GM18858 (cell line): ENCODE results near the gene TRIM69.
A peak's percentile ranks its signal among the peaks of the same experiment; 100 is the strongest.
"Not testable (repeated sequence)": the region's sequence is repeated elsewhere in the genome, so short reads cannot be mapped to it uniquely, and the experiment has no call there.

Experiments used
- ATAC-seq: cut with Tn5 transposase; IDR thresholded peaks from one replicate; pipeline ENCODE4 v1.9.1; 2021; ENCODE audit not compliant: unreplicated experiment

The TRIM69 gene

DNA sequence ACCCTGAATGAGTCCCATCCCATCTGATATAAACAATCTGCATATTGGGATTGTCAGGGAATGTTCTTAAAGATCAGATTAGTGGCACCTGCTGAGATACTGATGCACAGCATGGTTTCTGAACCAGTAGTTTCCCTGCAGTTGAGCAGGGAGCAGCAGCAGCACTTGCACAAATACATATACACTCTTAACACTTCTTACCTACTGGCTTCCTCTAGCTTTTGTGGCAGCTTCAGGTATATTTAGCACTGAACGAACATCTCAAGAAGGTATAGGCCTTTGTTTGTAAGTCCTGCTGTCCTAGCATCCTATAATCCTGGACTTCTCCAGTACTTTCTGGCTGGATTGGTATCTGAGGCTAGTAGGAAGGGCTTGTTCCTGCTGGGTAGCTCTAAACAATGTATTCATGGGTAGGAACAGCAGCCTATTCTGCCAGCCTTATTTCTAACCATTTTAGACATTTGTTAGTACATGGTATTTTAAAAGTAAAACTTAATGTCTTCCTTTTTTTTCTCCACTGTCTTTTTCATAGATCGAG is 20.5 kb upstream of the TRIM69 start:
- ATAC-seq: no peak

DNA sequence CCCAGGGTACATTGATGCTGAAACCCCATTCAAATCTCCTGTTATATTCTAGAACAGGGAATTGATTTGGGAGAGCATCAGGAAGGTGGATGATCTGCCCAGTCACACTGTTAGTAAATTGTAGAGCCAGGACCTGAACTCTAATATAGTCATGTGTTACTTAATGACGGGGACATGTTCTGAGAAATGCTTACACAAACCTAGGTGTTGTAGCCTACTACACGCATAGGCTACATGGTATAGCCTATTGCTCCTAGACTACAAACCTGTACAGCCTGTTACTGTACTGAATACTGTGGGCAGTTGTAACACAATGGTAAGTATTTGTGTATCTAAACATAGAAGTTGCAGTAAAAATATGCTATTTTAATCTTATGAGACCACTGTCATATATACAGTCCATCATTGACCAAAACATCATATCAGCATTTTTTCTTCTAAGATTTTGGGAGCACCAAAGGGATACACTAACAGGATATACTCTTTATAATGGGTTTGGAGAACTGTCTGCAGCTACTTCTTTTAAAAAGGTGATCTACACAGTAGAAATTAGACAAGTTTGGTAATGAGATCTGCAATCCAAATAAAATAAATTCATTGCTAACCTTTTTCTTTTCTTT is 19.2 kb upstream of the TRIM69 start:
- ATAC-seq: no peak

DNA sequence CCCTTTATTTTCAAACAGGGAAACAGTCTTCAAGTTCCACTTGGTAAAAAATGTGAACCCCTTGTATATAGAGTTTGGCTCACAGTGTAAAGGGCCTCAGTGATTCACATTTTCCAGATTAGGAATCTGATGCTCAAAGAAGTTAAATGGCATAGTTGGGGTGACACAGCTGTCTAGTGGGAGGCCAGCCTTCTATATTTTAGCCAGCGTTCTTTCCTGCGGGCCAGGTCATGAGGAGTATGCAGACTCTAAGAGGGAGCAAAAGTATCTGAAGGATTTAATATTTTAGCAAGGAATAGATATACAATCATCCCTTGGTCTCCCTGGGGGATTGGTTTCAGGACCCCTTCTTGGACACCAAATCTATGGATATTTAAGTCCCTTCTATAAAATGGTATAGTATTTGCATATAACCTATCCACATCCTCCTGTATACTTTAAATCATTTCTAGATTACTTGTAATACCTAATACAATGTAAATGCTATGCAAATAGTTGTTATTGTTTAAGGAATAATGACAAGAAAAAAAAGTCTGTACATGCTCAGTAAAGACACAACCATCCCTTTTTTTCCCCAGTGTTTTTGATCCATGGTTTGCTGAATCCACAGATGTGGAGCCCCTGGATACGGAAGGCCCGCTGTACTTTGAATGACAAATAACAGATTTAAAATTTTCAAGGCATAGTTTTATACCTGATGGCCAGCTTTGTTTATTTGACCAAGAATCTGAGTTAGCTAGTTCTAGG is 18.0 kb upstream of the TRIM69 start:
- no peak for ATAC-seq

DNA sequence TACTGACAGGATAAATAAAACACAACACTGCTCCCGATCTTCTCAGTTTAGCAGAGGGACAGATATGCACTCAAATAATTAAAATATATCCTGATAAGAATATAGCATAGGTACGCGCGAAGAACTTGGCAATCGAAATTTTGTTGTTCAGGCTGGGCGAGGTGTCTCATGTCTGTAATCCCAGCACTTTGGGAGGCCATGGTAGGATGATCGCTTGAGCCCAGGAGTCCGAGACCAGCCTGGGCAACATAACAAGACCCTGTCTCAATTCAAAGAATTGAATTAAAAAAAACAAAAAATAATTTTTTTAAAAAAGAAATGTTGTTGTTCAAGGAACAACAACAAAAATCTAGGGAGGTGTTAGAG is 17.4 kb upstream of the TRIM69 start:
- no peak for ATAC-seq

- ATAC-seq: peak; percentile 42
Measured at GRCh38 chr15:44719293-44719999, 16.9 kb upstream of the TRIM69 start.

GRCh38 chr15:44720000-44720435 is 16.3 kb upstream of the TRIM69 start:
- ATAC-seq: not testable (repeated sequence)

- no peak for ATAC-seq
Measured at GRCh38 chr15:44720460-44721176, 15.7 kb upstream of the TRIM69 start.

DNA sequence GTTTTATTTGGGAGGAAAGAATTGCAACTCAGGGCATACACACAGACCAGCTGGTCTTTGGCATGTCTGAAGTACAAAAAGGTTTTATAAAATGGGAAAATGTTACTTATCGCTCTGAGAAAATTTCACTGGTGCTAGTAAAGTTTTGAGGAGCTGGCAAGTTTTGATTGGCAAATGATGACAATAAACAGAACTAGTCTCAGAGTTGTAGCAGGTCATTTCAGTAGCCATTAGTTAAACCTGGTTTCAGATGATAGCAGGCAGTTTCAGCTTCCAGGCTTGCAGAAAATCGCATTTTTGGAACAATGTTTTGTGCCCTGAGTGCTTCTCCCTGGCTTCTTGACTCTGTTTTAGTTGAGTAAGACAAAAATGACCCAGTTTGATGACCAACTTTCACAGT is 14.3 kb upstream of the TRIM69 start:
- ATAC-seq: no peak

GRCh38 chr15:44726136-44726535 is 10.2 kb upstream of the TRIM69 start:
- no peak for ATAC-seq

GRCh38 chr15:44726568-44727484 is 9.5 kb upstream of the TRIM69 start:
- peak; percentile 30 for ATAC-seq

- ATAC-seq: no peak
Measured at GRCh38 chr15:44727485-44728231, 8.7 kb upstream of the TRIM69 start.

DNA sequence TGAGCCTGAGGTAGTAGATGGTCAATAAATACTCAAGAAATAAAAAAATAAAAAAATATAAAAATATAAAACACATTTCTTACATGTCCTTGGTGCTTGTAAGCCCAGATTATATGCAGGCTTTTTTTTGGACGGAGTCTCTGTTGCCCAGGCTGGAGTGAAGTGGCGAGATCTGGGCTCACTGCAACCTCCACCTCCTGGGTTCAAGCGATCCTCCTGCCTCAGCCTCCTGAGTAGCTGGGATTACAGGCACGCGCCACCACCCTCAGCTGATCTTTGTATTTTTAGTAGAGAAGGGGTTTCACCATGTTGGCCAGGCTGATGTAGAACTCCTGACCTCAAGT is 8.1 kb upstream of the TRIM69 start:
- not testable (repeated sequence) for ATAC-seq

DNA sequence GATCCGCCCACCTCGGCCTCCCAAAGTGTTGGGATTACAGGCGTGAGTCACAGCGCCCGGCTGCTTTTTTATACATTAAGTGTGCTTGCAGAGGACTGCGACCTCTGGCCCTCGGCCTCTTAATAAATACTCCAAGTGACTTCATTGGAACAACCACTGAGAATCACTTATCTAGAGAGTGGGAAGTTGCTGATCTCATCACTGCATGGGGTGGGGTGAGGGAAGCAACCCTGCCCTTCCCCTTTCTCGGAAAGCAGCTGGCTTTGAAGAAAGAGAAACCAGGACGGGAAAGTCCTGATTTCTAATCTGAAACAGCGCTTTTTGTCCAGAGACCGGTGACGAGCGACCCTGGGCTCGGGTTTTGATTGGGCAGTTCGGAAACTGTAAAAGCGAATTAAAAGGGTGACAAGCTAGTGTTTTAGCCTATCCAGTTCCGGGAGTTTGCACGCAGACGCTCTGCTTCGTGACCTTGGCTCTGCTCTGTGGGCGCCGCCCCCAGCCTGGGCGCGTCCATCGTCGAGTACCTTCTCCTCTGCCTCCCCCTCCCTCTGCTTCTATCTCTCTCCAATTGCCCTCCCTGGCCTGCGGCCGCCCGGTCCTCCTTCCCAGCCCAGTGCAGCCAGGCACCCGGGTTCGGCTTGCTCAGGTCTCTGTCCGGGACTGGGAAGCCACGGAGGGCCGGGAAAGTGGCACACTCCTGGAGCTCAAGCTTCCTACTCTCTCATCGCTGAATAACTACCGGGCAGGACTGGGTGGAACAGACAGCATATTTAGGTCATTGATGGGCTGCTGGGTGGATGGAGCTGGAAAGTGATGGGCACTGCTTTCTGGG is 7.5 kb upstream of the TRIM69 start:
- ATAC-seq: peak; percentile 56

DNA sequence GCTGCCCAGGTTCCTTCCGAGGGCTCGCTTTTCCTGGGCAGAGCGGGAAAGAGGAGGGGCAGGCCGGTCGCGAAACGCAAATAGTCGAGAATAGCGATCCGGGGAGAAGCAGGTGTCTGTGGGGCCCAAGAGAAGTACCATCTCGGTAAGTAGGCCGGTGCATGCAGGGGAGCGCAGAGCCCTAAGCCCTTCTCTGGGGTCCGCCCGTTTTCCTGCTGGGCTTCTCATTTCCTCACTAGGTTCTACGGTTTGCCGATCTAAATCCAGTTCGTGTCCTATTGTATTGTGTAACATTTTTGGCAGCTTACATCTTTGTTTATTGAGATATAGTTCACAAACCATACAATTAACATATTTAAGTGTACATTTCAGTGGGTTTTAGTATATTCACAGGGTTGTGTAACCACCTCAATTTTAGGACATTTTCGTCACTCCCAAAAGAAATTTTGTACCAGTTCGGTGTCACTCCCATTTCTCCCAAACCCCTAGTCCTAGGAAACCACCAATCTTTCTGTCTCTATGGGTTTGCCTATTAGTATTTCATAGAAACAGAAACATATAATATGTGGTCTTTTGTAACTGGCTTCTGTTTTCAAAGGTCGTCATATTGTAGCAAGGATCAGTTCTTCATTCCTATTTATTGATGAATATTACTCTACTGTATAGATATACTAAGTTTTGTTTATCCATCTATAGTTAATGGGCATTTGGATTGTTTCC is 6.8 kb upstream of the TRIM69 start:
- ATAC-seq: no peak

- no peak for ATAC-seq
Measured at GRCh38 chr15:44734839-44735481, 1.4 kb upstream of the TRIM69 start.

DNA sequence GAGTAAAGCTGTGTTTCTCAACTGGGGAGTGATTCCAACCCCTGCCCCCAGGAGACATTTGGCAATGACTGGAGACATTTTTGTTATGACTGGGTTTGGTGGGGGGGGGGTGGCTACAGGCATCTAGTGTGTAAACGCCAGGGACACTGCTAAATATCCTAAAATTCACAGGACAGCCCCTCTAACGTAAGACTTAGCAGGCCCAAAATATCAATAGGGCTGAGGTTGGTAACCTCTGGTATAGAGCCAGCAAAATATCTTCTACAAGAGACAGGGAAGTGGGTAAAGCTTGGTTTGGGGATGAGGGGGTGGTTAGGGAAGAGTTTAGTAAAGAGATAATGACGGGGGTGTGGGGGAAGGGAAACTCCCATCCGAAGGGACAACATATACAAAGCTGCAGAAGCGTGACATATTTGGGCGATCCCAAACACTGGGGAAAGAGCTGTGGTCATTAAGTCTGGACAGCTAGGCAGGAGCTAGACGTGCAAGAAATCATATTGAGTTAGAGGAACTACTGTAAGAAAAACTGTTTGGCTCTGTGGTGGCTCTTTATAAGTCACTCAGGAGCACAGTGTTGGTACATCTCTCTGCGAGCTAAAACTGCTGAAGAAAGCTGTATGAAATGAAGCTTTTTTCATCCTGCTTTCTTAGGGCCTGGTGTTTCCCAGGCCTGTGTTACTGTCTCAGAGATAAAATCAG is 697 bp upstream of the TRIM69 start:
- ATAC-seq: no peak
